Activated CD8-positive, alpha-beta memory T cell treated with anti-CD3 and anti-CD28 coated beads for 36 hours (primary cell): ENCODE measurements around the gene GPR183. TPM values are rescaled to one million over a fixed set of nuclear protein-coding genes. Genes with fewer than 3 reads are reported as not detected.
"Not testable (repeated sequence)": the region's sequence is repeated elsewhere in the genome, so short reads cannot be mapped to it uniquely, and the experiment has no call there.

Experiments used
- CTCF ChIA-PET: fragments of 350-600 bp; sonication (Branson Sonifier 250); formaldehyde crosslinking; loops from one replicate; lab custom pipeline; 2021; ENCODE audit warnings: antibody characterized with exemption; lab: Charles Lee
- POLR2A ChIA-PET: fragments of 350-600 bp; sonication (Branson Sonifier 250); formaldehyde crosslinking; loops from one replicate; lab custom pipeline; 2021; ENCODE audit warnings: antibody characterized with exemption; lab: Charles Lee
- total RNA-seq, 2 experiments: library from RNA; stranded (reverse); gene quantifications; one replicate each; pipeline ENCODE4 v1.2.3, GENCODE V29; 2021

Gene GPR183
- total RNA-seq, 2 experiments from 2014 or later = 29.2 to 29.6 TPM

- ChIA-PET POLR2A (interaction anchor here (1.1 kb wide), 1 partner anchor 27 kb away, joined by 4 read pairs; no protein-coding TSS in a partner anchor), CTCF (no interaction called here)
These were observed 52.4 kb downstream of the GPR183 start for GRCh38 chr13:99254830-99255229.

GRCh38 chr13:99251921-99252320 is 55.3 kb downstream of the GPR183 start:
- ChIA-PET POLR2A (no interaction called here), CTCF (interaction anchor here (0.7 to 1.9 kb wide), 3 partner anchors 21 to 47 kb away, joined by 3 to 6 read pairs (median 3); no protein-coding TSS in a partner anchor)

GRCh38 chr13:99250982-99251825 is 56.0 kb downstream of the GPR183 start:
- CTCF ChIA-PET = interaction anchor here (0.7 to 1.9 kb wide), 3 partner anchors 21 to 47 kb away, joined by 3 to 6 read pairs (median 3); no protein-coding TSS in a partner anchor
- POLR2A ChIA-PET = no interaction called here

- POLR2A ChIA-PET, CTCF ChIA-PET: not testable (repeated sequence)
These were observed 57.6 kb downstream of the GPR183 start for GRCh38 chr13:99249606-99250005.

GRCh38 chr13:99249178-99249577 is 58.0 kb downstream of the GPR183 start:
- POLR2A ChIA-PET = interaction anchor here (0.6 kb wide), 1 partner anchor 12 kb away, joined by 3 read pairs; no protein-coding TSS in a partner anchor
- CTCF ChIA-PET = not testable (repeated sequence)

GRCh38 chr13:99246100-99246499 is 61.1 kb downstream of the GPR183 start:
- CTCF ChIA-PET = interaction anchor here (0.6 kb wide), 1 partner anchor 43 kb away, joined by 3 read pairs; no protein-coding TSS in a partner anchor
- POLR2A ChIA-PET = no interaction called here

Other genes with a start within 250 kb of the GPR183 start
- 10 to 100 TPM; 61.6 to 62.4 TPM for gene UBAC2, start 106.5 kb downstream of the GPR183 start, total RNA-seq
- 10 to 100 TPM; 13.7 to 16.3 TPM for gene GPR18, start 49.0 kb downstream of the GPR183 start, total RNA-seq
- 10 to 100 TPM; 90.4 to 94.8 TPM for gene TM9SF2, start 194.1 kb upstream of the GPR183 start, total RNA-seq